CD4-positive, alpha-beta T cell treated with Interleukin-6 for 4 hours (primary cell): ENCODE measurements around the gene CCL23.

Source experiments
- DNase-seq: peaks from one replicate; pipeline ENCODE4 v3.0.0-alpha.2; 2020; ENCODE audit warnings: mixed read lengths

CCL23 gene

GRCh38 chr17:35968520-35969054, 49.2 kb downstream of the CCL23 start:
- no peak for DNase-seq

GRCh38 chr17:35965272-35965671, 52.5 kb downstream of the CCL23 start:
- no peak for DNase-seq

GRCh38 chr17:35963663-35964062, 54.1 kb downstream of the CCL23 start:
- no peak for DNase-seq
